GM18511 (cell line): ENCODE measurements around the gene RHBDD2.
A peak's percentile ranks its signal among the peaks of the same experiment; 100 is the strongest.
"Not testable (repeated sequence)": the region's sequence is repeated elsewhere in the genome, so short reads cannot be mapped to it uniquely, and the experiment has no call there.

Experiments used
- ATAC-seq: cut with Tn5 transposase; IDR thresholded peaks from one replicate; pipeline ENCODE4 v1.9.1; 2021; ENCODE audit warnings: mild to moderate bottlenecking, moderate library complexity; ENCODE audit not compliant: unreplicated experiment

The RHBDD2 gene

GRCh38 chr7:75878769-75879611 lies at the start of gene RHBDD2:
RHBDD2 (plus strand) TSS chr7:75879034; CDS start chr7:75879083, 49 bp downstream.
- peak; percentile 89 for ATAC-seq

- not testable (repeated sequence) for ATAC-seq
Observed at GRCh38 chr7:75829656-75830055, 49.2 kb upstream of the RHBDD2 start.

- no peak for ATAC-seq
Observed at GRCh38 chr7:75830978-75831377, 47.9 kb upstream of the RHBDD2 start.

- ATAC-seq, result not testable (repeated sequence)
Observed at GRCh38 chr7:75833662-75834061, 45.2 kb upstream of the RHBDD2 start.

- ATAC-seq, result no peak
Observed at GRCh38 chr7:75835688-75836285, 43.0 kb upstream of the RHBDD2 start.

- ATAC-seq, result no peak
Observed at GRCh38 chr7:75836798-75837197, 42.0 kb upstream of the RHBDD2 start.

GRCh38 chr7:75838281-75838930 lies 40.4 kb upstream of the RHBDD2 start:
- not testable (repeated sequence) for ATAC-seq

- ATAC-seq, result no peak
Observed at GRCh38 chr7:75840029-75840428, 38.8 kb upstream of the RHBDD2 start.

- ATAC-seq, result peak; percentile 95
Observed at GRCh38 chr7:75842836-75843446, 35.9 kb upstream of the RHBDD2 start.

GRCh38 chr7:75843613-75844116 lies 35.2 kb upstream of the RHBDD2 start:
- ATAC-seq, result no peak

- ATAC-seq, result no peak
Observed at GRCh38 chr7:75844158-75844557, 34.7 kb upstream of the RHBDD2 start.

GRCh38 chr7:75845132-75845531 lies 33.7 kb upstream of the RHBDD2 start:
- ATAC-seq, result not testable (repeated sequence)

GRCh38 chr7:75847707-75848106 lies 31.1 kb upstream of the RHBDD2 start:
- no peak for ATAC-seq

- no peak for ATAC-seq
Observed at GRCh38 chr7:75849573-75849972, 29.3 kb upstream of the RHBDD2 start.

GRCh38 chr7:75850235-75850634 lies 28.6 kb upstream of the RHBDD2 start:
- ATAC-seq, result no peak

- no peak for ATAC-seq
Observed at GRCh38 chr7:75854233-75854632, 24.6 kb upstream of the RHBDD2 start.

- not testable (repeated sequence) for ATAC-seq
Observed at GRCh38 chr7:75854813-75855345, 24.0 kb upstream of the RHBDD2 start.

GRCh38 chr7:75856536-75856935 lies 22.3 kb upstream of the RHBDD2 start:
- ATAC-seq, result no peak

- ATAC-seq, result no peak
Observed at GRCh38 chr7:75858410-75858809, 20.4 kb upstream of the RHBDD2 start.

GRCh38 chr7:75861636-75862035 lies 17.2 kb upstream of the RHBDD2 start:
- no peak for ATAC-seq

- ATAC-seq, result not testable (repeated sequence)
Observed at GRCh38 chr7:75864251-75864650, 14.6 kb upstream of the RHBDD2 start.
